Body of pancreas (tissue), 4 donors: Measurements from ENCODE around the gene SLIRP. TPM values are rescaled to one million over a fixed set of nuclear protein-coding genes. Genes with fewer than 3 reads are reported as not detected.

Experiments used
- ATAC-seq: fragments of 150-250 bp; one replicate; pipeline ENCODE4 v1.9.1; 2016
- DNase-seq, 4 donors: peaks; one replicate each; pipeline ENCODE4 v3.0.0-alpha.2; 2019
- H3K27ac ChIP-seq, 4 donors: fragments of 200-600 bp; sonication (generic); 1 replicate in 3 of 4; 2 replicates in 1 of 4; pipeline versions ENCODE4 v1.5.1 to v1.6.1; 2016 to 2019; ENCODE audit warnings: mild to moderate bottlenecking in 1 of 4, mixed read lengths in 1 of 4, moderate library complexity in 1 of 4
- H3K27me3 ChIP-seq, 2 donors: fragments of 200-600 bp; sonication (generic); one replicate each; pipeline ENCODE4 v1.6.0; 2016; ENCODE audit warnings: mild to moderate bottlenecking in 1 of 2
- H3K36me3 ChIP-seq, 2 donors: fragments of 200-600 bp; sonication (generic); replicated peaks in 1 of 2; 2 replicates each; pipeline ENCODE4 v1.5.1; 2016; ENCODE audit warnings: low read depth in 2 of 2; ENCODE audit not compliant: insufficient read depth in 1 of 2
- H3K4me1 ChIP-seq: fragments of 200-600 bp; sonication (generic); one replicate; pipeline ENCODE4 v1.6.0; 2016
- H3K4me3 ChIP-seq, 2 donors: fragments of 200-600 bp; sonication (generic); 1 replicate in 1 of 2; 2 replicates in 1 of 2; pipeline ENCODE4 v1.5.1; 2016 to 2019
- H3K9me3 ChIP-seq, 3 donors: fragments of 200-600 bp; sonication (generic); 1 replicate in 2 of 3; 2 replicates in 1 of 3; pipeline ENCODE4 v1.5.1; 2016
- POLR2A ChIP-seq, 3 donors: fragments of 450-650 bp; IDR thresholded peaks; one replicate each; pipeline ENCODE4 v1.6.1; 2016; ENCODE audit warnings: antibody characterized with exemption in 3 of 3, mild to moderate bottlenecking in 2 of 3
- WGBS, 2 donors: methylation state at CpG; one replicate each; pipeline ENCODE4 v1.1.5; 2017; 5-methylcytosine and 5-hydroxymethylcytosine counted together
- intact Hi-C: fragments of 100-400 bp; cut with DNase I; formaldehyde crosslinking; loops from one replicate; pipeline ENCODE4 v1.15.1; 2023
- total RNA-seq, 2 donors: library from RNA; depleted of rRNA; stranded (reverse); fragments of >200 nt; gene quantifications; one replicate each; pipeline ENCODE4 v1.1.0, GENCODE V29; 2016
- TF ChIP-seq, protein P1 (sequence below), 7 experiments: fragments of 450-650 bp in 4 of 7; fragments of 200-600 bp in 3 of 7; sonication (generic) in 3 of 7; IDR thresholded peaks; one replicate each; pipeline ENCODE4 v1.5.1; 2016 to 2019; ENCODE audit warnings: antibody characterized with exemption in 7 of 7

Gene SLIRP
- total RNA-seq, 2 donors from 2014 or later = 69.2 to 96.2 TPM

DNA sequence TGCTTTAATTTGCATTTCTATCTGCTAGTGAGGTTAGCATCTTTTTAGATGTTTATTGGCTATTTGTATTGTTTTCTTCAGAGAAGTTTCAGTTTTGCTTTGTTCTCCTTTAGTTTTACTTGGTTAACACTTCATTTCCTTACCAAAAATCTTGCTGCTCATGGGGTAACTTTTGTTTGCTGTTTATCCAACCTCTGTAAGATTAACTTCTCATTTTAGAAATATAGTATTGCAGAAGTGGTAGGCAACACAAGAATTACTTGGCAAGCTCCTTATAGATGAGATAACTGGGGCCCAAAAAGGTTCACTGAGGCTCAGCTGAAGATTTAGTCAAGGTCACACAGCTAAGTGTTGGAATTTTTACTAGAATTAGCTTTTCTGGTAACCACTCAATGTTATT lies 40.6 kb upstream of the SLIRP start:
- ATAC-seq = no peak
- intact Hi-C loops = no loop called here
- H3K27ac ChIP-seq = no peak overlapping the region

DNA sequence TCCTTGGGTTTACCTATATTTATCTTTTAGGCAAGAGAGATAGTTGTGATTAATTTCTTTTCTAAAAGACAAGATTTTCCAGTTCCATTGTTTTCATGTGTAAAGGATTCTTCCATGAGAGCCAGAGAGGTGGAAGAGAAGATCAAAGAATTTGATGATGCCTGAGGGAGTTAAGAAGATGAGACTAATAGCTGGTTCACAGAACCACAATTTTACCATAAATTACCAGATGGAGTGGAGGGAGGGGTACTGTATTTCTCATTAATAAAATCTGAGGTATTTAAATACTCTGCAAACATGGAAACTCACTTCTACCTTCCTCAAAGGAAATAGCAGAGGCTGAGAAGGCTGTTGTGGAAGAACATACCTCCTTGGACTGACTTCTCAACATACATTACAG lies 34.7 kb upstream of the SLIRP start:
- TF ChIP-seq, protein P1, sequence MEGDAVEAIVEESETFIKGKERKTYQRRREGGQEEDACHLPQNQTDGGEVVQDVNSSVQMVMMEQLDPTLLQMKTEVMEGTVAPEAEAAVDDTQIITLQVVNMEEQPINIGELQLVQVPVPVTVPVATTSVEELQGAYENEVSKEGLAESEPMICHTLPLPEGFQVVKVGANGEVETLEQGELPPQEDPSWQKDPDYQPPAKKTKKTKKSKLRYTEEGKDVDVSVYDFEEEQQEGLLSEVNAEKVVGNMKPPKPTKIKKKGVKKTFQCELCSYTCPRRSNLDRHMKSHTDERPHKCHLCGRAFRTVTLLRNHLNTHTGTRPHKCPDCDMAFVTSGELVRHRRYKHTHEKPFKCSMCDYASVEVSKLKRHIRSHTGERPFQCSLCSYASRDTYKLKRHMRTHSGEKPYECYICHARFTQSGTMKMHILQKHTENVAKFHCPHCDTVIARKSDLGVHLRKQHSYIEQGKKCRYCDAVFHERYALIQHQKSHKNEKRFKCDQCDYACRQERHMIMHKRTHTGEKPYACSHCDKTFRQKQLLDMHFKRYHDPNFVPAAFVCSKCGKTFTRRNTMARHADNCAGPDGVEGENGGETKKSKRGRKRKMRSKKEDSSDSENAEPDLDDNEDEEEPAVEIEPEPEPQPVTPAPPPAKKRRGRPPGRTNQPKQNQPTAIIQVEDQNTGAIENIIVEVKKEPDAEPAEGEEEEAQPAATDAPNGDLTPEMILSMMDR (IDR thresholded peaks at IDR 0.05) = no peak
- TF ChIP-seq POLR2A (IDR thresholded peaks at IDR 0.05) = no peak
- H3K27me3 ChIP-seq = no peaks in the 10 kb centered on the region
- H3K4me3 ChIP-seq = no peak overlapping the region
- no peak for ATAC-seq
- H3K4me1 ChIP-seq = no peaks in the 10 kb centered on the region
- no peak overlapping the region for H3K27ac ChIP-seq
- H3K36me3 ChIP-seq = peaks cover 0 to 12% of the 10 kb centered on the region in 2 donors
- no peak for DNase-seq
- no peaks in the 10 kb centered on the region for H3K9me3 ChIP-seq
- intact Hi-C loops = no loop called here

More for the DNA sequence above, 40.6 kb upstream of the SLIRP start:
- no peaks in the 10 kb centered on the region for H3K27me3 ChIP-seq
- H3K4me1 ChIP-seq = no peaks in the 10 kb centered on the region
- TF ChIP-seq, protein P1 (IDR thresholded peaks at IDR 0.05) = no peak
- TF ChIP-seq POLR2A (IDR thresholded peaks at IDR 0.05) = no peak
- H3K9me3 ChIP-seq = no peaks in the 10 kb centered on the region
- no peaks in the 10 kb centered on the region for H3K36me3 ChIP-seq
- DNase-seq = no peak
- H3K4me3 ChIP-seq = no peak overlapping the region

DNA sequence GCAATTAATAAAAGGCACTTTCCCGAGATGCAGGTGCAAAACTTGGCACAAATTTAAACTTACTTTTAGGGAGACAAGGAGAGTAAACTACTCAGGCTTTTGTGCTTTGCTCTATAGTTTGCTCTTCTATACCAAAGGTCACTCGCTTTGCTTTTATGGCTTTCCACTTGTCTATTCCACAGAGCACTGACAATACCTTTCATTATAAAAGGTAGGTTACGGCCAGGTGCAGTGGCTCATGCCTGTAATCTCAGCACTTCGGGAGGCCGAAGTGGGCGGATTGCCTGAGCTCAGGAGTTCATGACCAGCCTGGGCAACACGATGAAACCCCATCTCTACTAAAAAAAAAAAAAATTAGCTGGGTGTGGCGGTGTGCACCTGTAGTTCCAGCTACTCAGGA lies 33.0 kb upstream of the SLIRP start:
- DNase-seq (no peak), ATAC-seq (no peak)
- intact Hi-C loops = no loop called here
- Histone ChIP-seq H3K27me3 (no peaks in the 10 kb centered on the region), H3K36me3 (peaks cover 0 to 12% of the 10 kb centered on the region in 2 donors), H3K27ac (no peak overlapping the region), H3K4me3 (no peak overlapping the region), H3K4me1 (no peaks in the 10 kb centered on the region), H3K9me3 (no peaks in the 10 kb centered on the region)
- TF ChIP-seq POLR2A (IDR thresholded peaks at IDR 0.05) = no peak
- TF ChIP-seq, protein P1 (IDR thresholded peaks at IDR 0.05) = no peak
- WGBS, 2 donors = 80 to 88% methylated on average over 8 of the region's 8 CpGs

DNA sequence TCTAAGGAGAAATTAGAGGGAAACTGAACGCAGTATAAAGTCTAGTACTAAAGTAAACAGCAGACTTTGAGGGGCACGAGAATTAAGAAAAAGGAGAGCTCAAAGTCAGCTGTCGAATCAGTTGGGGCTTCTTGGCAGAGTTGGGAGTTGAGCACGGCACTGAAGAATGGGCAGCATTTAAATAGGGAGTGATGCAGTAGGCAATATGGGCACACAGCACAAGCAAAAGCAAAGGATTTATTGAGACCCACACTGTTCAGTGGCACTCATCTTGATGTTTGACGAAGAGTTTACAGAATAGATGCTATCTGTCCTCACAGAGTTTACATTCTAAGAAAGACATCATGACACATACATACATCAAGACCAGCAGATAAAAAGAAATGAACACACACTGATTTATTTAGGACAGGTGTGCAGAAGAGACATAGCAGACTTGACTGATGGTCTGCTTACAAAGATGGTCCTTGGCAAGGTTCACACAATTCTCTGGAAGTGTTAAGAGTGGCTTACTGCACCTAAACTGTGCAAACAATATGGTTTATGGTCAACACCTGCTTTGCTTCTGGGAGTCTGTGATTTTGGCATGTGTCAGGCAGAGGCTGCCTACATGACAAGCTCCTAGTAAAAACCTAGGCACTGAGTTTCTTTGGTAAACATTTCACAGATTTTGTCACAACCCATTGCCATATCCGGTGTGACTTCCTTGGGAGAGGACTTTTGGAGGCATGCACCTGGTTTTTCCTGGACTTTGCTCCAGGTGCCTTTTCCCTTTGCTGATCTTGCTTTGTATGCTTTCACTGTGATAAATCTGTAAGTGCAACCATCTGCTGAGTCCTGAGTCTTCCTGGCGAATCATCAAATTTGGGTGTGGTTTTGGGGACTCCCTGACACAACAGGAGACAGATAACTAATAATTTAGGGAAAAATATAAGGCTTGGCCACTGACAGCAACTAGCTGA lies 26.4 kb upstream of the SLIRP start:
- H3K27me3 ChIP-seq = no peaks in the 10 kb centered on the region
- TF ChIP-seq, protein P1 (IDR thresholded peaks at IDR 0.05) = no peak
- no peak for TF ChIP-seq POLR2A (IDR thresholded peaks at IDR 0.05)
- H3K9me3 ChIP-seq = no peaks in the 10 kb centered on the region
- ATAC-seq (peak; percentile 83), DNase-seq (peak in 3 of 4 donors; percentile 37 to 52 (median 38))
- peaks cover 18% of the 10 kb centered on the region for H3K4me1 ChIP-seq
- intact Hi-C loops = no loop called here
- 52 to 65% methylated on average over 7 of the region's 7 CpGs for WGBS, 2 donors
- H3K27ac ChIP-seq = peak overlapping the region in 3 of 4 donors; percentile 52 to 75 (median 56)
- H3K36me3 ChIP-seq = no peaks in the 10 kb centered on the region
- no peak overlapping the region for H3K4me3 ChIP-seq
